Panc1 (cell line): Measurements from ENCODE around the gene GCSAM. TPM values are rescaled to one million over a fixed set of nuclear protein-coding genes. Genes with fewer than 3 reads are reported as not detected.

Experiments
- ATAC-seq: fragments of 200-7000 bp; cut with Tn5 transposase; 2 replicates; pipeline ENCODE4 v1.9.1; 2020; ENCODE audit warnings: mild to moderate bottlenecking, moderate library complexity
- BruUV-seq: library from RNA; stranded (reverse); fragments of 400-500 nt; replicated peaks from 2 replicates; lab custom pipeline; 2021; lab: Mats Ljungman, UMichigan
- CTCF ChIA-PET: fragments of 300-600 bp; sonication (Branson Sonifier 250); formaldehyde crosslinking; loops from one replicate; lab custom pipeline; 2022; ENCODE audit warnings: antibody characterized with exemption; lab: Charles Lee
- POLR2A ChIA-PET: fragments of 300-600 bp; sonication (Branson Sonifier 250); formaldehyde crosslinking; loops from one replicate; lab custom pipeline; 2022; ENCODE audit warnings: antibody characterized with exemption; lab: Charles Lee
- DNase-seq: peaks from one replicate; pipeline ENCODE4 v3.0.0-alpha.2; 2010; ENCODE audit warnings: low read depth, low spot score
- H3K27ac ChIP-seq: 2 replicates; pipeline ENCODE4 v1.5.1; 2011; ENCODE audit warnings: mild to moderate bottlenecking, low read length, inconsistent platforms
- H3K27me3 ChIP-seq: fragments of 200-500 bp; sonication (Bioruptor generic); 2 replicates; pipeline ENCODE4 v1.6.0; 2014; ENCODE audit warnings: low read length, inconsistent platforms; ENCODE audit not compliant: control insufficient read depth, insufficient read depth
- H3K36me3 ChIP-seq: fragments of 200-500 bp; sonication (Bioruptor generic); 2 replicates; pipeline ENCODE4 v1.5.1; 2014; ENCODE audit warnings: inconsistent platforms, mild to moderate bottlenecking, low read length, moderate library complexity; ENCODE audit not compliant: control insufficient read depth, insufficient read depth
- H3K4me1 ChIP-seq: 2 replicates; pipeline ENCODE4 v1.5.1; 2011; ENCODE audit warnings: inconsistent platforms, mild to moderate bottlenecking, low read length, moderate library complexity; ENCODE audit not compliant: control insufficient read depth, insufficient read depth
- H3K4me3 ChIP-seq, 2 experiments: 2 replicates each; pipeline ENCODE4 v1.5.1; 2011 to 2012; ENCODE audit warnings: low read depth in 2 of 2, low read length in 2 of 2, mild to moderate bottlenecking in 2 of 2, inconsistent platforms in 1 of 2, moderate library complexity in 1 of 2
- H3K9me3 ChIP-seq: fragments of 200-500 bp; sonication (Bioruptor generic); 2 replicates; pipeline ENCODE4 v1.5.1; 2014; ENCODE audit warnings: low read depth, mild to moderate bottlenecking, inconsistent platforms, low read length, moderate library complexity; ENCODE audit not compliant: control insufficient read depth, insufficient read depth
- CTCF ChIP-seq: fragments of 450-650 bp; IDR thresholded peaks from 2 replicates; pipeline ENCODE4 v1.5.1; 2017; ENCODE audit warnings: mild to moderate bottlenecking
- POLR2AphosphoS5 ChIP-seq: IDR thresholded peaks from 2 replicates; pipeline ENCODE4 v1.6.1; 2012; ENCODE audit warnings: mild to moderate bottlenecking, low read depth, low read length, moderate library complexity
- REST ChIP-seq, 2 experiments: IDR thresholded peaks; 2 replicates each; pipeline ENCODE4 v1.6.1; 2011 to 2012; ENCODE audit warnings: low read depth in 2 of 2, control low read depth in 1 of 2, low read length in 1 of 2, mild to moderate bottlenecking in 1 of 2, moderate library complexity in 1 of 2; ENCODE audit not compliant: insufficient read depth in 1 of 2
- SIN3A ChIP-seq: IDR thresholded peaks from 2 replicates; pipeline ENCODE4 v1.6.1; 2012; ENCODE audit warnings: low read depth, mild to moderate bottlenecking, low read length, moderate library complexity, borderline replicate concordance; ENCODE audit not compliant: insufficient read depth
- TCF7L2 ChIP-seq: IDR thresholded peaks from 2 replicates; pipeline ENCODE4 v1.6.1; 2011; ENCODE audit warnings: mild to moderate bottlenecking, low read depth, low read length, inconsistent platforms
- in situ Hi-C: cut with HindIII; loops from 2 replicates; pipeline ENCODE4 v1.10.0; 2016; ENCODE audit warnings: low sequenced_read_pairs, low pct_unique_long_range_greater_than_20kb
- intact Hi-C: fragments of 100-400 bp; cut with micrococcal nuclease; formaldehyde crosslinking; loops from one replicate; pipeline ENCODE4 v1.10.0; 2022; ENCODE audit not compliant: unreplicated experiment
- total RNA-seq: library from RNA; stranded (reverse); gene quantifications from one replicate; pipeline ENCODE4 v1.2.1, GENCODE V29; 2021; ENCODE audit not compliant: unreplicated experiment

GCSAM gene
- total RNA-seq, 1 experiment from 2014 or later: 0.08 TPM

- CTCF ChIA-PET: no interaction called here
- no peak; the same call in 1 of the 2 replicates for ATAC-seq
- Histone ChIP-seq H3K36me3 (no peaks in the 10 kb centered on the region), H3K4me1 (no peaks in the 10 kb centered on the region; the same call in 1 of the 2 replicates), H3K27ac (no peak overlapping the region), H3K27me3 (no peaks in the 10 kb centered on the region), H3K4me3 (no peak overlapping the region), H3K9me3 (no peaks in the 10 kb centered on the region)
- no peak for DNase-seq
- POLR2A ChIA-PET: no interaction called here
- no TSS peak for BruUV-seq
- intact Hi-C loops (no loop called here), in situ Hi-C loops (no loop called here)
- no peak for TF ChIP-seq SIN3A
These were observed 6.5 kb downstream of the GCSAM start for GRCh38 chr3:112126511-112126911.

GRCh38 chr3:112124907-112125607 lies 8.0 kb downstream of the GCSAM start:
- POLR2A ChIA-PET: no interaction called here
- Histone ChIP-seq H3K36me3 (no peaks in the 10 kb centered on the region), H3K4me3 (no peak overlapping the region), H3K9me3 (no peaks in the 10 kb centered on the region), H3K27ac (no peak overlapping the region), H3K4me1 (no peaks in the 10 kb centered on the region; the same call in 1 of the 2 replicates), H3K27me3 (no peaks in the 10 kb centered on the region)
- intact Hi-C loops: no loop called here
- CTCF ChIA-PET: no interaction called here
- in situ Hi-C loops: no loop called here
- BruUV-seq: no TSS peak
- no peak for TF ChIP-seq POLR2AphosphoS5
- DNase-seq: no peak
- ATAC-seq: no peak

GRCh38 chr3:112123548-112123947 lies 9.5 kb downstream of the GCSAM start:
- TF ChIP-seq POLR2AphosphoS5 (no peak), TCF7L2 (no peak), CTCF (no peak), SIN3A (no peak), REST (IDR thresholded peaks at IDR 0.05; ENCODE audit: insufficient read depth in 1 of 2, low read depth in 2 of 2, low read length in 1 of 2) (no peak)
- H3K36me3 ChIP-seq: no peaks in the 10 kb centered on the region
- no peak overlapping the region for H3K27ac ChIP-seq
- ChIA-PET POLR2A (no interaction called here), CTCF (no interaction called here)
- no peak overlapping the region for H3K4me3 ChIP-seq
- no peaks in the 10 kb centered on the region for H3K27me3 ChIP-seq
- no peaks in the 10 kb centered on the region for H3K9me3 ChIP-seq
- no peaks in the 10 kb centered on the region; the same call in 1 of the 2 replicates for H3K4me1 ChIP-seq
- no peak for ATAC-seq
- intact Hi-C loops (no loop called here), in situ Hi-C loops (no loop called here)
- BruUV-seq: no TSS peak
- DNase-seq: no peak
